ENCODE data around the gene BRD9. TPM values are rescaled to one million over a fixed set of nuclear protein-coding genes. Genes with fewer than 3 reads are reported as not detected.

Gene BRD9
- total RNA-seq, 1 experiment from 2014 or later = 48.9 TPM

- no peak for DNase-seq (ENCODE audit: unreplicated experiment)
- intact Hi-C loops (cut with micrococcal nuclease) = loop anchor here (10.0 kb wide), 1 partner anchor 460 kb away; the partner anchor contains the start of gene EXOC3
- peaks cover 72% of the 10 kb centered on the region for H3K36me3 Mint-ChIP-seq (ENCODE audit: insufficient read depth, unreplicated experiment)
- no peak overlapping the region for H3K27ac Mint-ChIP-seq (ENCODE audit: low read depth, unreplicated experiment)
- no peaks in the 10 kb centered on the region for H3K9me3 Mint-ChIP-seq (ENCODE audit: unreplicated experiment)
- POLR2A ChIA-PET = no interaction called here
- TF ChIP-seq CTCF (IDR thresholded peaks at IDR 0.05; ENCODE audit: unreplicated experiment) = no peak
- CTCF ChIA-PET = interaction anchor here (0.7 to 5.4 kb wide), 5 partner anchors 10 to 597 kb away, joined by 3 to 63 read pairs (median 3); no protein-coding TSS in a partner anchor
- H3K4me3 Mint-ChIP-seq (ENCODE audit: unreplicated experiment) = no peak overlapping the region
- BruUV-seq (replicated peaks) = no TSS peak
- no peaks in the 10 kb centered on the region for H3K27me3 Mint-ChIP-seq (ENCODE audit: insufficient read depth, unreplicated experiment)
- peaks cover 7% of the 10 kb centered on the region for H3K4me1 Mint-ChIP-seq (ENCODE audit: insufficient read depth, unreplicated experiment)
Measured at GRCh38 chr5:905139-905642, 12.6 kb upstream of the BRD9 start.

GRCh38 chr5:903756-904096 lies 11.1 kb upstream of the BRD9 start:
- TF ChIP-seq CTCF (IDR thresholded peaks at IDR 0.05; ENCODE audit: unreplicated experiment) = no peak
- H3K36me3 Mint-ChIP-seq (ENCODE audit: insufficient read depth, unreplicated experiment) = peaks cover 67% of the 10 kb centered on the region
- no peaks in the 10 kb centered on the region for H3K27me3 Mint-ChIP-seq (ENCODE audit: insufficient read depth, unreplicated experiment)
- POLR2A ChIA-PET = no interaction called here
- no peak for DNase-seq (ENCODE audit: unreplicated experiment)
- H3K9me3 Mint-ChIP-seq (ENCODE audit: unreplicated experiment) = no peaks in the 10 kb centered on the region
- no peaks in the 10 kb centered on the region for H3K4me1 Mint-ChIP-seq (ENCODE audit: insufficient read depth, unreplicated experiment)
- CTCF ChIA-PET = interaction anchor here (0.6 to 5.4 kb wide), 10 partner anchors 8 to 457 kb away, joined by 3 to 63 read pairs (median 4); partner anchors contain the start of genes BRD9 and TRIP13
- no peak overlapping the region for H3K27ac Mint-ChIP-seq (ENCODE audit: low read depth, unreplicated experiment)
- H3K4me3 Mint-ChIP-seq (ENCODE audit: unreplicated experiment) = no peak overlapping the region
- intact Hi-C loops (cut with micrococcal nuclease) = loop anchor here (2.0 to 10.0 kb wide), 2 partner anchors 233 to 459 kb away; partner anchors contain the start of gene EXOC3
- no TSS peak for BruUV-seq (replicated peaks)

GRCh38 chr5:902129-902916 lies 9.7 kb upstream of the BRD9 start:
- TF ChIP-seq CTCF (IDR thresholded peaks at IDR 0.05; ENCODE audit: unreplicated experiment) = no peak
- H3K4me1 Mint-ChIP-seq (ENCODE audit: insufficient read depth, unreplicated experiment) = no peaks in the 10 kb centered on the region
- peak overlapping the region; percentile 8 for H3K27ac Mint-ChIP-seq (ENCODE audit: low read depth, unreplicated experiment)
- no peak for DNase-seq (ENCODE audit: unreplicated experiment)
- CTCF ChIA-PET = interaction anchor here (0.6 to 5.4 kb wide), 12 partner anchors 10 to 873 kb away, joined by 3 to 63 read pairs (median 4); partner anchors contain the start of genes BRD9 and TRIP13
- BruUV-seq (replicated peaks) = no TSS peak
- H3K27me3 Mint-ChIP-seq (ENCODE audit: insufficient read depth, unreplicated experiment) = no peaks in the 10 kb centered on the region
- H3K9me3 Mint-ChIP-seq (ENCODE audit: unreplicated experiment) = no peaks in the 10 kb centered on the region
- intact Hi-C loops (cut with micrococcal nuclease) = loop anchor here (2.0 to 10.0 kb wide), 2 partner anchors 232 to 458 kb away; partner anchors contain the start of gene EXOC3
- peaks cover 54% of the 10 kb centered on the region for H3K36me3 Mint-ChIP-seq (ENCODE audit: insufficient read depth, unreplicated experiment)
- H3K4me3 Mint-ChIP-seq (ENCODE audit: unreplicated experiment) = no peak overlapping the region
- POLR2A ChIA-PET = interaction anchor here (1.0 to 1.5 kb wide), 2 partner anchors 10 to 430 kb away, joined by 4 to 5 read pairs; partner anchors contain the start of genes BRD9 and TRIP13

DNA sequence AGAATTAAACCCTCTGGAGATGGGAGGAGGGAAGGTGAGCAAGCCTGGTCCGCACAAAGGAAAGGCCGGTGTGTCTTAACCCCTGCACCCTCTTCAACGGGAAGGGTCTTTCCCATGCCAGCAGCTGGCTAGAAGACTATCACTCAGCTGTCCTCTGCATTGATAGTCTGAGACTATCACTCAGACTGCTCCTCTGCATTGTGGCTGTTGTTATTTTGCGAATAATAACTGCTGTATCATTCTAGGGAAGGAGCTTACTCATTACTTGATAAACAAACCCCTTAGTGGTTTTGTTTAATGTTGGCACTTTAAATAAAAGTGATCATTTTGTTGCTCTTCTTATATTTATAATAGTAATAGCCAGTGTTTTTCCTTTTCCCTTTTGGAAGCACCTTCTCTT lies 8.2 kb upstream of the BRD9 start:
- intact Hi-C loops (cut with micrococcal nuclease) = loop anchor here (10.0 kb wide), 1 partner anchor 456 kb away; the partner anchor contains the start of gene EXOC3
- no peaks in the 10 kb centered on the region for H3K27me3 Mint-ChIP-seq (ENCODE audit: insufficient read depth, unreplicated experiment)
- DNase-seq (ENCODE audit: unreplicated experiment) = no peak
- H3K36me3 Mint-ChIP-seq (ENCODE audit: insufficient read depth, unreplicated experiment) = peaks cover 40% of the 10 kb centered on the region
- no peaks in the 10 kb centered on the region for H3K9me3 Mint-ChIP-seq (ENCODE audit: unreplicated experiment)
- H3K27ac Mint-ChIP-seq (ENCODE audit: low read depth, unreplicated experiment) = peak overlapping the region; percentile 8
- H3K4me3 Mint-ChIP-seq (ENCODE audit: unreplicated experiment) = no peak overlapping the region
- ChIA-PET CTCF (interaction anchor here (0.8 to 5.4 kb wide), 4 partner anchors 9 to 454 kb away, joined by 4 to 63 read pairs (median 23); partner anchors contain the start of genes BRD9 and TRIP13), POLR2A (interaction anchor here (0.7 kb wide), 1 partner anchor 11 kb away, joined by 3 read pairs; no protein-coding TSS in a partner anchor)
- no peak for TF ChIP-seq CTCF (IDR thresholded peaks at IDR 0.05; ENCODE audit: unreplicated experiment)
- BruUV-seq (replicated peaks) = no TSS peak
- no peaks in the 10 kb centered on the region for H3K4me1 Mint-ChIP-seq (ENCODE audit: insufficient read depth, unreplicated experiment)
